Fibroblast of lung (primary cell): ENCODE results near the gene FAM219B. TPM values are rescaled to one million over a fixed set of nuclear protein-coding genes. Genes with fewer than 3 reads are reported as not detected.

Experiments used
- DNase-seq, 2 donors: peaks; one replicate each; pipeline versions ENCODE4 v3.0.0 to v3.0.0-alpha.2; 2010; ENCODE audit warnings: low read depth in 2 of 2
- H2AFZ ChIP-seq: 2 replicates; pipeline ENCODE4 v1.5.1; 2012; ENCODE audit warnings: low read length, control low read depth, inconsistent platforms
- H3K27ac ChIP-seq: 2 replicates; pipeline ENCODE4 v1.5.1; 2011; ENCODE audit warnings: low read length, control low read depth; ENCODE audit not compliant: insufficient read depth
- H3K27me3 ChIP-seq: 2 replicates; pipeline ENCODE4 v1.5.1; 2011; ENCODE audit warnings: mild to moderate bottlenecking, low read length; ENCODE audit not compliant: control insufficient read depth, insufficient read depth
- H3K36me3 ChIP-seq: 2 replicates; pipeline ENCODE4 v1.5.1; 2011; ENCODE audit warnings: low read length; ENCODE audit not compliant: control insufficient read depth, insufficient read depth
- H3K4me1 ChIP-seq: 2 replicates; pipeline ENCODE4 v1.5.1; 2011; ENCODE audit warnings: low read length; ENCODE audit not compliant: control insufficient read depth, insufficient read depth; ENCODE audit errors: extremely low read depth
- H3K4me2 ChIP-seq: 2 replicates; pipeline ENCODE4 v1.5.1; 2011; ENCODE audit warnings: low read length, control low read depth; ENCODE audit not compliant: insufficient read depth; ENCODE audit errors: extremely low read depth
- H3K4me3 ChIP-seq, 4 experiments: fragments of 200-600 bp in 1 of 4; sonication (generic) in 1 of 4; replicated peaks in 1 of 4; 2 replicates each; pipeline ENCODE4 v1.5.1; 2011 to 2016; ENCODE audit warnings: low read length in 4 of 4, low read depth in 3 of 4, mild to moderate bottlenecking in 3 of 4, control low read depth in 2 of 4, inconsistent platforms in 1 of 4, mixed read lengths in 1 of 4; ENCODE audit not compliant: insufficient read depth in 1 of 4; ENCODE audit errors: control extremely low read depth in 1 of 4
- H3K79me2 ChIP-seq: 2 replicates; pipeline ENCODE4 v1.5.1; 2012; ENCODE audit warnings: mild to moderate bottlenecking, low read length, inconsistent platforms; ENCODE audit not compliant: control insufficient read depth, insufficient read depth
- H3K9ac ChIP-seq: 2 replicates; pipeline ENCODE4 v1.5.1; 2011; ENCODE audit warnings: mild to moderate bottlenecking, low read length, control low read depth; ENCODE audit not compliant: insufficient read depth
- H3K9me3 ChIP-seq: 2 replicates; pipeline ENCODE4 v1.5.1; 2012; ENCODE audit warnings: low read depth, low read length; ENCODE audit not compliant: control insufficient read depth, insufficient read depth
- H4K20me1 ChIP-seq: 2 replicates; pipeline ENCODE4 v1.5.1; 2011; ENCODE audit warnings: low read length; ENCODE audit not compliant: control insufficient read depth, insufficient read depth; ENCODE audit errors: extremely low read depth
- CTCF ChIP-seq, 2 donors: IDR thresholded peaks in 1 of 2; conservative IDR thresholded peaks in 1 of 2; 1 replicate in 1 of 2; 2 replicates in 1 of 2; pipeline ENCODE4 v1.5.1; 2011 to 2012; ENCODE audit warnings: low read length in 2 of 2, control low read depth in 1 of 2, inconsistent platforms in 1 of 2, low read depth in 1 of 2, mild to moderate bottlenecking in 1 of 2
- EZH2 ChIP-seq: IDR thresholded peaks from 2 replicates; pipeline ENCODE4 v1.5.1; 2012; ENCODE audit warnings: low read length, control low read depth, mild to moderate bottlenecking; ENCODE audit errors: missing control alignments
- polyA plus RNA-seq, 2 donors: library from polyadenylated mRNA; depleted of rRNA in 1 of 2; stranded (reverse) in 1 of 2; unstranded in 1 of 2; fragments of >200 nt; gene quantifications; 2 replicates each; pipeline ENCODE4 v1.2.1, GENCODE V29; 2011 to 2012; ENCODE audit warnings: missing spikeins in 1 of 2
- total RNA-seq: library from RNA; depleted of rRNA; stranded (reverse); fragments of >200 nt; gene quantifications from 2 replicates; pipeline ENCODE4 v1.2.1, GENCODE V29; 2014

FAM219B gene
- total and polyA plus RNA-seq, 2 donors (not counting 1 experiment from before 2014, with no cell fraction given), result 35.3 to 53.8 TPM

- Histone ChIP-seq H3K36me3 (peaks cover 21% of the 10 kb centered on the region), H4K20me1 (peaks cover 1% of the 10 kb centered on the region), H3K27ac (no peak overlapping the region), H3K4me2 (no peak overlapping the region), H3K4me1 (peaks cover 6% of the 10 kb centered on the region), H3K9ac (no peak overlapping the region), H3K27me3 (no peaks in the 10 kb centered on the region), H3K9me3 (no peaks in the 10 kb centered on the region), H3K4me3 (no peak overlapping the region), H3K79me2 (peaks cover 20% of the 10 kb centered on the region), H2AFZ (no peak overlapping the region)
- no peak for TF ChIP-seq EZH2
- TF ChIP-seq CTCF (conservative IDR thresholded peaks at IDR 0.05 in 1 of 2, IDR thresholded peaks at IDR 0.05 in 1 of 2; ENCODE audit: low read depth in 1 of 2, low read length in 2 of 2), result no peak
- DNase-seq, result no peak
Measured at GRCh38 chr15:74902295-74903075, 4.2 kb downstream of the FAM219B start.

- Histone ChIP-seq H3K9ac (no peak overlapping the region), H2AFZ (no peak overlapping the region), H3K9me3 (no peaks in the 10 kb centered on the region), H4K20me1 (peaks cover 1% of the 10 kb centered on the region), H3K4me2 (no peak overlapping the region), H3K27me3 (no peaks in the 10 kb centered on the region), H3K4me3 (no peak overlapping the region), H3K79me2 (peaks cover 20% of the 10 kb centered on the region), H3K27ac (no peak overlapping the region), H3K4me1 (peaks cover 6% of the 10 kb centered on the region), H3K36me3 (peaks cover 28% of the 10 kb centered on the region)
- TF ChIP-seq EZH2 (no peak), CTCF (conservative IDR thresholded peaks at IDR 0.05 in 1 of 2, IDR thresholded peaks at IDR 0.05 in 1 of 2; ENCODE audit: low read depth in 1 of 2, low read length in 2 of 2) (peak; percentile 73 to 81)
- DNase-seq, result peak in 1 of 2 donors; percentile 67
Measured at GRCh38 chr15:74901612-74902063, 5.0 kb downstream of the FAM219B start.

- H3K27me3 ChIP-seq, result no peaks in the 10 kb centered on the region
- TF ChIP-seq EZH2 (no peak), CTCF (conservative IDR thresholded peaks at IDR 0.05 in 1 of 2, IDR thresholded peaks at IDR 0.05 in 1 of 2; ENCODE audit: low read depth in 1 of 2, low read length in 2 of 2) (no peak)
- H3K4me3 ChIP-seq, result no peak overlapping the region
- peaks cover 1% of the 10 kb centered on the region for H4K20me1 ChIP-seq
- DNase-seq, result no peak
- H3K4me1 ChIP-seq, result no peaks in the 10 kb centered on the region
- H3K27ac ChIP-seq, result no peak overlapping the region
- H3K79me2 ChIP-seq, result no peaks in the 10 kb centered on the region
- H3K9ac ChIP-seq, result no peak overlapping the region
- no peak overlapping the region for H2AFZ ChIP-seq
- H3K4me2 ChIP-seq, result no peak overlapping the region
- H3K36me3 ChIP-seq, result peaks cover 31% of the 10 kb centered on the region
- no peaks in the 10 kb centered on the region for H3K9me3 ChIP-seq
Measured at GRCh38 chr15:74897300-74897701, 9.3 kb downstream of the FAM219B start.
